A673 (cell line): ENCODE results near the gene CLEC20A. TPM values are rescaled to one million over a fixed set of nuclear protein-coding genes. Genes with fewer than 3 reads are reported as not detected.

Source experiments
- BruUV-seq: library from RNA; stranded (reverse); fragments of 400-500 nt; replicated peaks from 2 replicates; lab custom pipeline; 2021; lab: Mats Ljungman, UMichigan
- CTCF ChIA-PET: fragments of 300-600 bp; sonication (Branson Sonifier 250); formaldehyde crosslinking; loops from one replicate; lab custom pipeline; 2022; ENCODE audit warnings: antibody characterized with exemption; lab: Charles Lee
- POLR2A ChIA-PET: fragments of 300-600 bp; sonication (Branson Sonifier 250); formaldehyde crosslinking; loops from one replicate; lab custom pipeline; 2022; ENCODE audit warnings: antibody characterized with exemption; ENCODE audit not compliant: low non-redundant PET; lab: Charles Lee
- DNase-seq: peaks from one replicate; pipeline ENCODE4 v3.0.0-alpha.2; 2015; ENCODE audit warnings: low spot score
- H3K27ac ChIP-seq: fragments of 200-600 bp; sonication (generic); 2 replicates; pipeline ENCODE4 v1.5.1; 2016; ENCODE audit warnings: mixed run types, low read depth, mild to moderate bottlenecking, mixed read lengths, antibody characterized with exemption, low read length; ENCODE audit not compliant: poor library complexity, severe bottlenecking
- H3K27me3 ChIP-seq: fragments of 200-600 bp; sonication (generic); replicated peaks from 2 replicates; pipeline ENCODE4 v1.6.1; 2017; ENCODE audit warnings: mixed run types, low read depth, mild to moderate bottlenecking, mixed read lengths, antibody characterized with exemption, low read length; ENCODE audit not compliant: insufficient read depth, poor library complexity
- H3K36me3 ChIP-seq: fragments of 200-600 bp; sonication (generic); 2 replicates; pipeline ENCODE4 v1.6.1; 2016; ENCODE audit warnings: mixed run types, mild to moderate bottlenecking, mixed read lengths, antibody characterized with exemption, low read length; ENCODE audit not compliant: insufficient read depth, poor library complexity, severe bottlenecking
- H3K4me1 ChIP-seq: fragments of 200-600 bp; sonication (generic); 2 replicates; pipeline ENCODE4 v1.6.1; 2017; ENCODE audit warnings: mixed run types, mild to moderate bottlenecking, mixed read lengths, antibody characterized with exemption, low read length; ENCODE audit not compliant: insufficient read depth, poor library complexity, severe bottlenecking
- H3K4me3 ChIP-seq: fragments of 200-600 bp; sonication (generic); 2 replicates; pipeline ENCODE4 v1.5.1; 2016; ENCODE audit warnings: low read depth, mixed run types, mild to moderate bottlenecking, mixed read lengths, low read length; ENCODE audit not compliant: poor library complexity, severe bottlenecking
- H3K9me3 ChIP-seq: fragments of 200-600 bp; sonication (generic); 2 replicates; pipeline ENCODE4 v1.6.1; 2016; ENCODE audit warnings: mixed run types, low read depth, mild to moderate bottlenecking, mixed read lengths, antibody characterized with exemption, low read length; ENCODE audit not compliant: poor library complexity, severe bottlenecking
- EZH2 ChIP-seq: fragments of 200-600 bp; sonication (generic); IDR thresholded peaks from 2 replicates; pipeline ENCODE4 v1.6.1; 2017; ENCODE audit warnings: borderline replicate concordance, low read depth, mild to moderate bottlenecking, mixed read lengths, antibody characterized with exemption, low read length; ENCODE audit not compliant: poor library complexity, severe bottlenecking
- intact Hi-C: fragments of 100-400 bp; cut with micrococcal nuclease; formaldehyde crosslinking; loops from one replicate; pipeline ENCODE4 v1.10.0; 2022; ENCODE audit not compliant: unreplicated experiment
- total RNA-seq: library from RNA; stranded (reverse); gene quantifications from 2 replicates; pipeline ENCODE4 v1.2.3, GENCODE V29; 2021
- TF ChIP-seq, protein P1 (sequence below): fragments of 300-800, 200-600 bp; sonication (generic); conservative IDR thresholded peaks from 2 replicates; pipeline ENCODE4 v1.5.1; 2017; ENCODE audit warnings: low read depth, mild to moderate bottlenecking, antibody characterized with exemption, low read length, moderate library complexity, mixed read lengths

The CLEC20A gene
- total RNA-seq, 1 experiment from 2014 or later, result not detected

DNA sequence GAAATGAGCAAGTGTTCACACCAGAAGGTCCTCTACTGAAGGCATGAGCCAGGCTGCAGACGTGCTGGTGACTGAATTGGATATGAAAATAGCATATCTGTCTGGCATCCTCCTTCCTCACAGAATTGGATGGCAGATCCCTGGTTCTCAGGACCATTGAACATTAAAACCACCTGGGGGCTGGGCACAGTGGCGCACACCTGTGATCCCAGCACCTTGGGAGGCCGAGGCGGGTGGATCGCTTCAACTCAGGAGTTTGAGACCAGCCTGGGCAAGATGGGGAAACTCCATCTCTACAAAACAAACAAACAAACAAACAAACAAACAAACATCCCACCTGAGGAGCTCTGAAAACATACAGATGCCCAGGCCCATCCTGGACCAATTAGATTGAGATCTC lies 39.6 kb upstream of the CLEC20A start:
- POLR2A ChIA-PET, result no interaction called here
- H3K4me3 ChIP-seq, result no peak overlapping the region
- no peak for DNase-seq
- no peak overlapping the region for H3K27ac ChIP-seq
- TF ChIP-seq EZH2, result no peak
- TF ChIP-seq, protein P1, sequence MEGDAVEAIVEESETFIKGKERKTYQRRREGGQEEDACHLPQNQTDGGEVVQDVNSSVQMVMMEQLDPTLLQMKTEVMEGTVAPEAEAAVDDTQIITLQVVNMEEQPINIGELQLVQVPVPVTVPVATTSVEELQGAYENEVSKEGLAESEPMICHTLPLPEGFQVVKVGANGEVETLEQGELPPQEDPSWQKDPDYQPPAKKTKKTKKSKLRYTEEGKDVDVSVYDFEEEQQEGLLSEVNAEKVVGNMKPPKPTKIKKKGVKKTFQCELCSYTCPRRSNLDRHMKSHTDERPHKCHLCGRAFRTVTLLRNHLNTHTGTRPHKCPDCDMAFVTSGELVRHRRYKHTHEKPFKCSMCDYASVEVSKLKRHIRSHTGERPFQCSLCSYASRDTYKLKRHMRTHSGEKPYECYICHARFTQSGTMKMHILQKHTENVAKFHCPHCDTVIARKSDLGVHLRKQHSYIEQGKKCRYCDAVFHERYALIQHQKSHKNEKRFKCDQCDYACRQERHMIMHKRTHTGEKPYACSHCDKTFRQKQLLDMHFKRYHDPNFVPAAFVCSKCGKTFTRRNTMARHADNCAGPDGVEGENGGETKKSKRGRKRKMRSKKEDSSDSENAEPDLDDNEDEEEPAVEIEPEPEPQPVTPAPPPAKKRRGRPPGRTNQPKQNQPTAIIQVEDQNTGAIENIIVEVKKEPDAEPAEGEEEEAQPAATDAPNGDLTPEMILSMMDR, result no peak
- no TSS peak for BruUV-seq
- H3K36me3 ChIP-seq, result no peaks in the 10 kb centered on the region
- no peaks in the 10 kb centered on the region for H3K9me3 ChIP-seq
- intact Hi-C loops, result no loop called here
- CTCF ChIA-PET, result no interaction called here
- H3K27me3 ChIP-seq, result no peaks in the 10 kb centered on the region
- H3K4me1 ChIP-seq, result no peaks in the 10 kb centered on the region

DNA sequence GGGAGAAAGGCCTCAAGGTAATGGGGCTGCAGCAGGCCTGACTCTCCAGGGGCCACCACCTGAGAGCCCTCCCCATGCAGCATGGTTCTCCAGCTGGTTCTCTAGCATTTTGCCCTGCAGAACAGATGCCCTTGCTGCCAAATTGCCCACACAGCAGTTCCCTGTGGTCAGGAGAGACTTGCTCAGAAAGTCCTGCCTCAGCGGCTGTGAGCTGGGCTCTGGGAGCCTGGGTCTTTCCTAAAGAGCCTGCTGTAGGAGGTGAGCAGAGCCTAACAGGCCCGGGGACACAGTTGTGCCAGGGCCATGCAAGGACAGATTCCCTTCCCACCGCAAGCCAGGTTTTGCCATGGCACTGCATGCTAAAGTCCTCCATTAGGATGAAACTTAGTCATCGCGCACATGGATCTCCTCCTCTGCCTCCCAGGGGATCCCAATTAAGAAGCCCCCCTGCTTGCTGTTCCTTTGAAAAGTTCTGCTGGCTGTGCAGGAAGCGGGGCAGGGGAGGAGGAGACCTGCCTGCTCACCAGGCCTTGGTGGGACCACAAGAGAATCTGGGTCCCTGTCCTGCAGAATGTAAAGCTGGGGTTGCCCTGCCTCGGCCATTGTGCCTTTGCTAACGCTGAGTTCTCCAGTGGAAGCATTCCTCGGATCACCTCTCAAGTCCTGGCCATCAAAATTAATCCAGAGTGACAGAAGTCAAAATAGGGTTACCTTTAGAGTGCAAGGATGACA lies 37.5 kb upstream of the CLEC20A start:
- no peaks in the 10 kb centered on the region for H3K36me3 ChIP-seq
- no peaks in the 10 kb centered on the region for H3K9me3 ChIP-seq
- H3K4me3 ChIP-seq, result no peak overlapping the region
- no peaks in the 10 kb centered on the region for H3K27me3 ChIP-seq
- intact Hi-C loops, result no loop called here
- H3K27ac ChIP-seq, result no peak overlapping the region
- no peak for TF ChIP-seq EZH2
- TF ChIP-seq, protein P1, result no peak
- POLR2A ChIA-PET, result no interaction called here
- no peak for DNase-seq
- no peaks in the 10 kb centered on the region for H3K4me1 ChIP-seq
- CTCF ChIA-PET, result interaction anchor here (1.3 kb wide), 1 partner anchor 224 kb away, joined by 4 read pairs; no protein-coding TSS in a partner anchor
- no TSS peak for BruUV-seq

DNA sequence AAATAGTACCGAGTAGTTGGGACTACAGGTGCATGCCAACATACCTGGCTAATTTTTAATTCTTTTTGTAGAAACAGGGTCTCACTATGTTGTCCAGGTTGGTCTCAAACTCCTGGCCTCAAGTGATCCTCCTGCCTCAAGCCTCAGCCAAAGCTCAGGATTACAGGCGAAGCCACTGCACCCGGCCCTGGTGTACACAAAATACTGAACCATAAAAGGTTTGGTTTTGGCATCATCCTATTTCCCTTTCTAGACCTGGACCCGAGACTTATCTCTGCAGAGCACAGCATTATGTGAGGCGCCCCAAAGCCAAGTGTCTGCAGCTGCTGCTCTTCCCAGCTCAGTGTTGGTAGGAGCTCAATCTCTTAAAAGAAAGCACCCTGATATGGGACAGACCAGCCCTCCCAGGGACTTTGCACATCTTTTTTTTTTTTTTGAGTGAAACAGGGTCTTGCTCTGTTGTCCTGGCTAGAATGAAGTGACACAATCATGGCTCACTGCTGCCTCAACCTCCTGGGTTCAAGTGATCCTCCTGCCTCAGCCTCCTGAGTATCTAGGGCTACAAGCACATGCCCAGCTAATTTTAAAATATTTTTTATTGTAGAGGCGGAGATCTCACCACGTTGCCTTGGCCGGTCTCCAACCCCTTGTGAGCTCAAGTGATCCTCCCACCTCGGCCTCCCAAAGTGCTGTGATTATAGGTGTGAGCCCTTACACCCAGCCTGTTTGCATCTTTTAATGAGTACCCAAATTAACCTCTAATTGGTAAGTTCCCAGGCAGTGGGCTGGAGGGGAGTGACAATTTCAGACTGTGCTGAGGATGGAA lies 36.6 kb upstream of the CLEC20A start:
- CTCF ChIA-PET, result interaction anchor here (1.2 to 1.3 kb wide), 2 partner anchors 220 to 223 kb away, joined by 4 to 5 read pairs; no protein-coding TSS in a partner anchor
- TF ChIP-seq, protein P1, result no peak
- no peak for TF ChIP-seq EZH2
- Histone ChIP-seq H3K4me3 (no peak overlapping the region), H3K36me3 (no peaks in the 10 kb centered on the region), H3K27me3 (no peaks in the 10 kb centered on the region), H3K9me3 (no peaks in the 10 kb centered on the region), H3K4me1 (peaks cover 8% of the 10 kb centered on the region), H3K27ac (no peak overlapping the region)
- BruUV-seq, result no TSS peak
- POLR2A ChIA-PET, result no interaction called here
- DNase-seq, result no peak
- intact Hi-C loops, result loop anchor here (2.0 kb wide), 1 partner anchor 219 kb away; no protein-coding TSS in a partner anchor
